ENCODE data around the gene CAPN14. TPM values are rescaled to one million over a fixed set of nuclear protein-coding genes. Genes with fewer than 3 reads are reported as not detected.

CAPN14 gene, protein sequence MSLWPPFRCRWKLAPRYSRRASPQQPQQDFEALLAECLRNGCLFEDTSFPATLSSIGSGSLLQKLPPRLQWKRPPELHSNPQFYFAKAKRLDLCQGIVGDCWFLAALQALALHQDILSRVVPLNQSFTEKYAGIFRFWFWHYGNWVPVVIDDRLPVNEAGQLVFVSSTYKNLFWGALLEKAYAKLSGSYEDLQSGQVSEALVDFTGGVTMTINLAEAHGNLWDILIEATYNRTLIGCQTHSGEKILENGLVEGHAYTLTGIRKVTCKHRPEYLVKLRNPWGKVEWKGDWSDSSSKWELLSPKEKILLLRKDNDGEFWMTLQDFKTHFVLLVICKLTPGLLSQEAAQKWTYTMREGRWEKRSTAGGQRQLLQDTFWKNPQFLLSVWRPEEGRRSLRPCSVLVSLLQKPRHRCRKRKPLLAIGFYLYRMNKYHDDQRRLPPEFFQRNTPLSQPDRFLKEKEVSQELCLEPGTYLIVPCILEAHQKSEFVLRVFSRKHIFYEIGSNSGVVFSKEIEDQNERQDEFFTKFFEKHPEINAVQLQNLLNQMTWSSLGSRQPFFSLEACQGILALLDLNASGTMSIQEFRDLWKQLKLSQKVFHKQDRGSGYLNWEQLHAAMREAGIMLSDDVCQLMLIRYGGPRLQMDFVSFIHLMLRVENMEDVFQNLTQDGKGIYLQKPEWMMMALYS
- total RNA-seq: under 1 TPM; 0.59 to 0.69 TPM

GRCh38 chr2:31217465-31218200 lies at the start of gene CAPN14:
CAPN14 (minus strand) TSS chr2:31217515; CDS start chr2:31205447, 12,068 bp downstream.
- H3K36me3 Mint-ChIP-seq (ENCODE audit: low read depth): no peaks in the 10 kb centered on the region
- no peak within 1 kb of the TSS for H3K4me3 Mint-ChIP-seq
- ATAC-seq (no peak), DNase-seq (no peak)
- peaks cover 11% of the 10 kb centered on the region for H3K27me3 Mint-ChIP-seq
- POLR2A ChIA-PET: no interaction called here
- no peak within 1 kb of the TSS for H3K27ac Mint-ChIP-seq
- TF ChIP-seq, protein P1, sequence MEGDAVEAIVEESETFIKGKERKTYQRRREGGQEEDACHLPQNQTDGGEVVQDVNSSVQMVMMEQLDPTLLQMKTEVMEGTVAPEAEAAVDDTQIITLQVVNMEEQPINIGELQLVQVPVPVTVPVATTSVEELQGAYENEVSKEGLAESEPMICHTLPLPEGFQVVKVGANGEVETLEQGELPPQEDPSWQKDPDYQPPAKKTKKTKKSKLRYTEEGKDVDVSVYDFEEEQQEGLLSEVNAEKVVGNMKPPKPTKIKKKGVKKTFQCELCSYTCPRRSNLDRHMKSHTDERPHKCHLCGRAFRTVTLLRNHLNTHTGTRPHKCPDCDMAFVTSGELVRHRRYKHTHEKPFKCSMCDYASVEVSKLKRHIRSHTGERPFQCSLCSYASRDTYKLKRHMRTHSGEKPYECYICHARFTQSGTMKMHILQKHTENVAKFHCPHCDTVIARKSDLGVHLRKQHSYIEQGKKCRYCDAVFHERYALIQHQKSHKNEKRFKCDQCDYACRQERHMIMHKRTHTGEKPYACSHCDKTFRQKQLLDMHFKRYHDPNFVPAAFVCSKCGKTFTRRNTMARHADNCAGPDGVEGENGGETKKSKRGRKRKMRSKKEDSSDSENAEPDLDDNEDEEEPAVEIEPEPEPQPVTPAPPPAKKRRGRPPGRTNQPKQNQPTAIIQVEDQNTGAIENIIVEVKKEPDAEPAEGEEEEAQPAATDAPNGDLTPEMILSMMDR (IDR thresholded peaks at IDR 0.05): no peak
- no peaks in the 10 kb centered on the region for H3K9me3 Mint-ChIP-seq
- CTCF ChIA-PET: no interaction called here
- H3K4me1 Mint-ChIP-seq (ENCODE audit: low read depth): peaks cover 17% of the 10 kb centered on the region
- intact Hi-C loops (cut with micrococcal nuclease): no loop called here

- CTCF ChIA-PET: no interaction called here
Measured at GRCh38 chr2:31266804-31267203, 49.5 kb upstream of the CAPN14 start.

DNA sequence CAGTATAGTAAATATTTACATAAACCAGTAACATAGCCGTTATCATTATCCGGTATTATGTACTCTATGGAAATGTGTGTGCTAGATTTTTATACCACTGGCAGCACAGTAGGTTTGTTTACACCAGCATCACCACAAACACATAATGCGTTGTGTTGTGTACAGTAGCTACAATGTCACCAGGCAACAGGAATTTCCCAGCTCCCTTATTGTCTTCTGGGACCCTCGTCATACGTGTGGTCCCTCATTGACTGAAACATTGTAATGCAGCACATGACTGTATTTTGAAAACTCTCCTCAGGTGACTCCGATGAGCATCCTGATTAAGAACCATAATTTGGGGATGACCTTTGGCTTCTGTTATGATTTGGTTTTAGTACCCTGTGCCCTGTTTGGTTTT lies 47.9 kb upstream of the CAPN14 start:
- H3K27me3 Mint-ChIP-seq: no peaks in the 10 kb centered on the region
- ChIA-PET POLR2A (interaction anchor here (0.6 kb wide), 1 partner anchor 9 kb away, joined by 3 read pairs; no protein-coding TSS in a partner anchor), CTCF (no interaction called here)
- no peaks in the 10 kb centered on the region for H3K4me1 Mint-ChIP-seq (ENCODE audit: low read depth)
- H3K36me3 Mint-ChIP-seq (ENCODE audit: low read depth): no peaks in the 10 kb centered on the region
- no peak overlapping the region for H3K4me3 Mint-ChIP-seq
- no peak for DNase-seq
- H3K9me3 Mint-ChIP-seq: no peaks in the 10 kb centered on the region
- TF ChIP-seq, protein P1 (IDR thresholded peaks at IDR 0.05): no peak
- ATAC-seq: no peak
- no peak overlapping the region for H3K27ac Mint-ChIP-seq
- intact Hi-C loops (cut with micrococcal nuclease): no loop called here

More at GRCh38 chr2:31266804-31267203, 49.5 kb upstream of the CAPN14 start:
- Mint-ChIP-seq H3K4me1 (ENCODE audit: low read depth) (no peaks in the 10 kb centered on the region), H3K9me3 (no peaks in the 10 kb centered on the region), H3K27me3 (no peaks in the 10 kb centered on the region), H3K27ac (no peak overlapping the region), H3K36me3 (ENCODE audit: low read depth) (no peaks in the 10 kb centered on the region), H3K4me3 (no peak overlapping the region)
- DNase-seq: no peak
- POLR2A ChIA-PET: no interaction called here
- ATAC-seq: no peak
- intact Hi-C loops (cut with micrococcal nuclease): no loop called here
- TF ChIP-seq, protein P1 (IDR thresholded peaks at IDR 0.05): no peak

DNA sequence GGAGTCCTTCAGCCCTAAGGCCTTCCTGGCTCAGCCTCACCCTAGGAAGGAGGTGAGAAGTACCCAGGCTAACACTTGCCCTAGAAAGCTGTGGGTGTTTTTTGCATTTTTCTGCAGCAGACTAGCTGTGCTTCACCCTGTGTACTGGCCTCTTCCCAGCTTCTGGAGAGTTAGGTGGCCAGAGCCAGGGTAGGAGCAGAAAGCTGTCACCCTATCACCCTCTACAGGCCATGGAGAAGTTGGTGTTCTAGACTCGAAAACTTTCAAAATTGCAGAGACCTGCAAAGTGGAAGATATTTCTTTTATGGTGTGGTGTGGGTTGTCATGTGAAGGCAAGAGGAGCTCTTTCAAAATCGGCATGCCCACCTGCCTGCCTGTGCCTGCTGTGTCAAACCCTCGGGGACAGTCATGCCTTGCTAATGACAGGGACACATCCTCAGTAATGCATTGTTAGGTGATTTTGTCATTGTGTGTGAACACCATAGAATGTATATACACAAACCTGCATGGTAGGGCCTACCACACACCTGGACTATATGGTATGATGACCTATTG lies 46.4 kb upstream of the CAPN14 start:
- Mint-ChIP-seq H3K27ac (no peak overlapping the region), H3K4me1 (ENCODE audit: low read depth) (no peaks in the 10 kb centered on the region), H3K9me3 (no peaks in the 10 kb centered on the region), H3K27me3 (no peaks in the 10 kb centered on the region), H3K36me3 (ENCODE audit: low read depth) (no peaks in the 10 kb centered on the region), H3K4me3 (no peak overlapping the region)
- ChIA-PET POLR2A (no interaction called here), CTCF (no interaction called here)
- DNase-seq: no peak
- no peak for ATAC-seq
- TF ChIP-seq, protein P1 (IDR thresholded peaks at IDR 0.05): no peak
- intact Hi-C loops (cut with micrococcal nuclease): no loop called here

Data from activated CD8-positive, alpha-beta T cell treated with anti-CD3 and anti-CD28 coated beads for 36 hours (primary cell).